Activated CD4-positive, alpha-beta memory T cell treated with anti-CD3 and anti-CD28 coated beads, Interleukin-2, amount 10 ng/mL, durations not matched to agents 7 days and 5 days (primary cell): ENCODE measurements around the gene FGF4. TPM values are rescaled to one million over a fixed set of nuclear protein-coding genes. Genes with fewer than 3 reads are reported as not detected.

ENCODE experiments used
- CTCF ChIA-PET: fragments of 350-600 bp; sonication (Branson Sonifier 250); formaldehyde crosslinking; loops from one replicate; lab custom pipeline; 2021; ENCODE audit warnings: antibody characterized with exemption, inconsistent platforms; lab: Charles Lee
- POLR2A ChIA-PET: fragments of 350-600 bp; sonication (Branson Sonifier 250); formaldehyde crosslinking; loops from one replicate; lab custom pipeline; 2021; ENCODE audit warnings: antibody characterized with exemption; lab: Charles Lee
- DNase-seq: peaks from one replicate; pipeline ENCODE4 v3.0.0-alpha.2; 2020
- H3K27ac Mint-ChIP-seq: one replicate; pipeline ENCODE4 v1.8.0; 2021; ENCODE audit warnings: mild to moderate bottlenecking, mixed read lengths
- H3K27me3 Mint-ChIP-seq: one replicate; pipeline ENCODE4 v1.8.0; 2021; ENCODE audit warnings: mixed read lengths
- H3K36me3 Mint-ChIP-seq: one replicate; pipeline ENCODE4 v1.8.0; 2021; ENCODE audit warnings: low read depth, mixed read lengths
- H3K4me1 Mint-ChIP-seq: one replicate; pipeline ENCODE4 v1.8.0; 2021; ENCODE audit warnings: mixed read lengths
- H3K4me3 Mint-ChIP-seq: one replicate; pipeline ENCODE4 v1.8.0; 2021; ENCODE audit warnings: mild to moderate bottlenecking, mixed read lengths
- H3K9me3 Mint-ChIP-seq: one replicate; pipeline ENCODE4 v1.8.0; 2021; ENCODE audit warnings: mixed read lengths
- total RNA-seq, 2 experiments: library from RNA; stranded (reverse); gene quantifications; one replicate each; pipeline ENCODE4 v1.2.3, GENCODE V29; 2021

FGF4 gene, protein sequence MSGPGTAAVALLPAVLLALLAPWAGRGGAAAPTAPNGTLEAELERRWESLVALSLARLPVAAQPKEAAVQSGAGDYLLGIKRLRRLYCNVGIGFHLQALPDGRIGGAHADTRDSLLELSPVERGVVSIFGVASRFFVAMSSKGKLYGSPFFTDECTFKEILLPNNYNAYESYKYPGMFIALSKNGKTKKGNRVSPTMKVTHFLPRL
- not detected for total RNA-seq

- POLR2A ChIA-PET = no interaction called here
- Mint-ChIP-seq H3K4me3 (no peak within 1 kb of the TSS), H3K9me3 (no peaks in the 10 kb centered on the region), H3K36me3 (no peaks in the 10 kb centered on the region), H3K4me1 (no peaks in the 10 kb centered on the region), H3K27ac (no peak within 1 kb of the TSS), H3K27me3 (peaks cover 44% of the 10 kb centered on the region)
- CTCF ChIA-PET = no interaction called here
- no peak for DNase-seq
Measured at GRCh38 chr11:69775163-69775755, at the start of gene FGF4. FGF4 (minus strand) TSS chr11:69775341; CDS start chr11:69775084, 257 bp downstream.

DNA sequence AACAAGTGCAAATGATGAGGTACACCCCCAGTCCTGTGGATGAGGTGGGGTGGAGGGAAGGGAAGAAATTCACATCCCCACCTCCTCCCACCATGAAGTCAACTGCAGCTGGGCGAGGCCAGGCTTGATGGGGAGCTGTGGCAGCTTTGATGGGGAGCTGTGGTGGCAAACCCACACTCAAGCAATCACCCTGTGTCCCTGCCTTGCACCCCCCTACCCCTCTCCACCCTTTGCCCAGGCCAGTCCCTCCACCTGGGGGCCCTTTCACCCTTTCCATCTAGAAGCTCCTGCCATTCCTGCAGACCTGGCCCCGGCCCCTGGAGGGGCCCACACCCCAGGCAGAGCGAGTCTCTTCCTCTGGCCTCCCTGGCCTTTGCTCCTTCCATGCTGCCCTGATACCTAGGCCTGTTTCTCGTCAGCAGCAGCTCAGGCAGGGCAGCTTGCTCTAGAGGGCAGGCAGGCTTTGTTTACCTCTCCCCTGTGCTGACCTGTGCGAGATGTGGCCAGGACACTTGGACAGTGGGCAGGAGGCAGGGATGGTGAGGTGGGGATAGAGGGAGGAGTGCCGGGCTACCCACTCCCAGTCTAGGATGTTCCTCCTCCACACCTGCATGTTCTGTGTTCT lies 48.6 kb upstream of the FGF4 start:
- ChIA-PET POLR2A (no interaction called here), CTCF (no interaction called here)
- no peaks in the 10 kb centered on the region for H3K36me3 Mint-ChIP-seq
- H3K27ac Mint-ChIP-seq = no peak overlapping the region
- DNase-seq = no peak
- peaks cover 17% of the 10 kb centered on the region for H3K27me3 Mint-ChIP-seq
- H3K4me3 Mint-ChIP-seq = no peak overlapping the region
- no peaks in the 10 kb centered on the region for H3K9me3 Mint-ChIP-seq
- no peaks in the 10 kb centered on the region for H3K4me1 Mint-ChIP-seq

DNA sequence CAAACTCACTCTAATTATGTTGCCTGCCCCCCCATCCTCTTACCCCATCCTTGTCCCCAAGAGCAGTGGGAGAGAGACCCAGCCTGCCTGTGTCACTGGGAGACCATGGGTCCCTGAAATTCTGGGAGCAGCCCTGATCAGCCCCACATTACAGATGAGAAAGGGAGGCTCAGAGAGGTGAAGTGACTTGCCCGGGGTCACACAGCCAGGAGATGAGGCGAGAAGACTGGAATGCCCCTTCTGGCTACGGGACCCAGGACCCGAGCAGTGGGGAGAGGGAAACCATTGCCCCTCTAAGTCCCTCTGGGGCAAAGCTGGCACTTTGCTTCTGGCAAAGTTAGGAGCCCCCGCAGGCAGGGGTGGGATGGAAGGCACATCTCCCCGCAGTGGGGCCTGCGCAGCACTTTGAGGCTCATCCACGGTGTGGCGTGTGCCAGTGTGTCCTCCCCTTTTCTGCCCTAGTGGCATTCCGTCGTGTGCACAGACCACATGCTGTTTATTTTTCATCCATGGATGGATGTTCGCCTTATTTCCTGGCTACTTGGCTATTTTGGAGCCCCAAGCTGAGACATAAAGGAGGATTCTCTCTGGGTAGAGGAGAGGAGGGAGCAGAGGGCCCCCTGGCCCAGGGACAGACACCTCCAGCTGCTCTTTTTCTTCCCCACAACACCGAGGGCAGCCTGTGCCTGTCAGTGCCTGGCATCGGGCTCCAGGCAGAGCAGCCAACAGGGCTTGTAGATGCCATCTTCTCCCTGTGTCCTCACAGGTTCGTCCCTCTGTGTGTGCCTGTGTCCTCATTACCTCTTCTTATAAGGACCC lies 47.7 kb upstream of the FGF4 start:
- H3K4me1 Mint-ChIP-seq = no peaks in the 10 kb centered on the region
- H3K36me3 Mint-ChIP-seq = no peaks in the 10 kb centered on the region
- POLR2A ChIA-PET = no interaction called here
- H3K27me3 Mint-ChIP-seq = peaks cover 21% of the 10 kb centered on the region
- H3K4me3 Mint-ChIP-seq = no peak overlapping the region
- DNase-seq = no peak
- CTCF ChIA-PET = no interaction called here
- H3K9me3 Mint-ChIP-seq = no peaks in the 10 kb centered on the region
- H3K27ac Mint-ChIP-seq = no peak overlapping the region

GRCh38 chr11:69821511-69822040 lies 46.4 kb upstream of the FGF4 start:
- H3K36me3 Mint-ChIP-seq = no peaks in the 10 kb centered on the region
- DNase-seq = no peak
- H3K27me3 Mint-ChIP-seq = peaks cover 25% of the 10 kb centered on the region
- CTCF ChIA-PET = no interaction called here
- POLR2A ChIA-PET = no interaction called here
- H3K9me3 Mint-ChIP-seq = no peaks in the 10 kb centered on the region
- H3K4me1 Mint-ChIP-seq = no peaks in the 10 kb centered on the region
- no peak overlapping the region for H3K4me3 Mint-ChIP-seq
- no peak overlapping the region for H3K27ac Mint-ChIP-seq

DNA sequence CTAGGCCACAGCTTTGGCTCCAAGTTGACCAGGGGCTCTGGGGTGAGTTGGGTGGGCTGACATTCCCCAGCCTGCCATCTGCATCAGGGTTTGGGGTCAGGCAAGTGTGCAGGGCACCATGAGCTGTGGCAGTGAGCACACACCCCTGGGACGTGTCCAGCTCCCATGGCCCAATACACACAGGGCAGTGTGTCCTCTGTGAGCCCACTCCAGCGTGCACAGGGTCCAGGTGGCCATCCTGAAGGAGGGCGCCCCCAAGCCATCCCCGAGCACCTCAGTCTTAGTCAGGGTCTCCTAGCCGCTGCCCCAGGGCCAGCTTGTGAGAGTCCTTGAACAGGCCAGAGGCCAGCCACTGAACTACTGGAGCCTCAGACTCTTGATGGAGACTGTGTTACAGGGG lies 45.3 kb upstream of the FGF4 start:
- Mint-ChIP-seq H3K9me3 (no peaks in the 10 kb centered on the region), H3K27me3 (peaks cover 33% of the 10 kb centered on the region), H3K27ac (no peak overlapping the region), H3K4me1 (no peaks in the 10 kb centered on the region), H3K4me3 (no peak overlapping the region), H3K36me3 (no peaks in the 10 kb centered on the region)
- no peak for DNase-seq
- ChIA-PET CTCF (no interaction called here), POLR2A (no interaction called here)

- Mint-ChIP-seq H3K27ac (no peak overlapping the region), H3K4me3 (no peak overlapping the region), H3K36me3 (no peaks in the 10 kb centered on the region), H3K27me3 (peaks cover 33% of the 10 kb centered on the region), H3K4me1 (no peaks in the 10 kb centered on the region), H3K9me3 (no peaks in the 10 kb centered on the region)
- DNase-seq = no peak
- ChIA-PET POLR2A (no interaction called here), CTCF (no interaction called here)
Measured at GRCh38 chr11:69819541-69820070, 44.5 kb upstream of the FGF4 start.

DNA sequence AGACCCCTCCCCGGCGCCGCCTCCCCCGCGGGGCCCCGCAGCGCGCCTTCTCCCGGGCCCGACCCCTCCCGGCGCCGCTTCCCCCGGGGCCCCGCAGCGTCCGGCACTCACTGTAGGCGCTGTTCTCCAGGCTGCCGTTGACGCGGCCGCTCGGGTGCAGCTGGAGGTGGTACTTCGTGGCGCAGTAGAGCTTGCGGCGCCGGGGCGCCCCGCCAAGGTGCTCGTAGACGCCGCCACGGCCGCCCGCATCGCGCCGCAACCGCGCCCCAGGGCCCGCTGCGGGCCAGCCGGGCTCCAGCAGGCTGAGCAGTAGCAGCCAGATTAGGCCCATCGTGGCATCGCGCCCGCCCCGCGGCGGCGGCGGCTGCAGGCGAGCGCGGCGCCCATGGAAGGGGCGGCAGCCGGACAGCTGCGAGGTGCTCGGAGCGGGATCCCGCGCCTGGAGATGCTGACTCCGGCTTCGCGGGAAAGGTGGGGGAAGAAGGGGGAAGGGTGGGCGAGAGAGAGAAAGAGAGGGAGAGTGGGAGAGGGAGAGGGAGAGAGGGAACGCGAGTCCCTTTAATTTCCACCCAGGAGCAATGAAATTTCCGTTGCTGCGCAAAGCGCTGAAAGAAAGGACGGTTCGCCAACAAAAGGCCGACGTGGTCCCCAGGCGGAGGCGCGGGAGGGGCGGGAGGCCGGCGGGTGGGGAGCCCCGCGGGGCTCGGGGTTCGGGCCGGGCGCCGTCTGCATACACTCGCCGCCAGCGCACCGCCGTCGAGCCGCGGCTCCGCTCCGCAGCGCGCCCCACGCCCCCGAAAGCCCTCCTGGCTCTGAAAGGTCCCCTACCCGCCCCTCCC lies 43.7 kb upstream of the FGF4 start, which contains the start of gene FGF3:
TSS of gene FGF3 (minus strand) at position 814 of the 839 bp plus-strand sequence. CDS start at position 331, 483 bp downstream.
- H3K36me3 Mint-ChIP-seq = no peaks in the 10 kb centered on the region
- no peak within 1 kb of the TSS for H3K27ac Mint-ChIP-seq
- H3K4me3 Mint-ChIP-seq = no peak within 1 kb of the TSS
- H3K4me1 Mint-ChIP-seq = no peaks in the 10 kb centered on the region
- DNase-seq = no peak
- no peaks in the 10 kb centered on the region for H3K9me3 Mint-ChIP-seq
- POLR2A ChIA-PET = no interaction called here
- H3K27me3 Mint-ChIP-seq = peaks cover 38% of the 10 kb centered on the region
- CTCF ChIA-PET = no interaction called here

GRCh38 chr11:69818231-69818602 lies 43.1 kb upstream of the FGF4 start:
- no peak overlapping the region for H3K27ac Mint-ChIP-seq
- no peak for DNase-seq
- ChIA-PET POLR2A (no interaction called here), CTCF (no interaction called here)
- H3K9me3 Mint-ChIP-seq = no peaks in the 10 kb centered on the region
- no peak overlapping the region for H3K4me3 Mint-ChIP-seq
- H3K36me3 Mint-ChIP-seq = no peaks in the 10 kb centered on the region
- peaks cover 39% of the 10 kb centered on the region for H3K27me3 Mint-ChIP-seq
- H3K4me1 Mint-ChIP-seq = no peaks in the 10 kb centered on the region

GRCh38 chr11:69817265-69818230 lies 42.4 kb upstream of the FGF4 start:
- POLR2A ChIA-PET = no interaction called here
- CTCF ChIA-PET = no interaction called here
- Mint-ChIP-seq H3K9me3 (no peaks in the 10 kb centered on the region), H3K4me1 (no peaks in the 10 kb centered on the region), H3K4me3 (no peak overlapping the region), H3K36me3 (no peaks in the 10 kb centered on the region), H3K27me3 (peaks cover 39% of the 10 kb centered on the region), H3K27ac (no peak overlapping the region)
- no peak for DNase-seq

- CTCF ChIA-PET = no interaction called here
- DNase-seq = no peak
- H3K36me3 Mint-ChIP-seq = no peaks in the 10 kb centered on the region
- H3K9me3 Mint-ChIP-seq = no peaks in the 10 kb centered on the region
- H3K4me3 Mint-ChIP-seq = no peak overlapping the region
- peaks cover 37% of the 10 kb centered on the region for H3K27me3 Mint-ChIP-seq
- no peaks in the 10 kb centered on the region for H3K4me1 Mint-ChIP-seq
- no peak overlapping the region for H3K27ac Mint-ChIP-seq
- POLR2A ChIA-PET = no interaction called here
Measured at GRCh38 chr11:69816671-69817070, 41.5 kb upstream of the FGF4 start.

DNA sequence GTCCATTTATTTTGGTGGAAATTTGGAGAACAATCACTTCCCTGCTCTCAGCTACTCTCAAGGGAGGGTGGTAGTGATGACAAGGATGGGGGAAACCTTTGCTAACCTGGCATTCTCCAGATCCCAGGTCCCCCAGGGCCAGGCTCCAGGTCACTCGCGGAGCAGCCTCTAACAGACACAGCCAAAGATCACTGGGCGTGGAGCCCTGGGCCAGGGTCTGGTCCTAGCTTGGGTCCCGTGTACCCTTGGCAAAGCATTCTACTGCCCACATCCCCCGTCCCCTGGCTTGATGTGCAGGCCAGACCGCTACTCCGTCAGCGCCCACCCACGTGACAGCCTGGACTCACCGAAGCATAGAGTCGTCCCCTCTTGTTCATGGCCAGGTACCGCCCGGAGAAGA lies 40.8 kb upstream of the FGF4 start:
- ChIA-PET CTCF (no interaction called here), POLR2A (no interaction called here)
- no peak for DNase-seq
- Mint-ChIP-seq H3K4me3 (no peak overlapping the region), H3K27me3 (peaks cover 37% of the 10 kb centered on the region), H3K4me1 (no peaks in the 10 kb centered on the region), H3K27ac (no peak overlapping the region), H3K9me3 (no peaks in the 10 kb centered on the region), H3K36me3 (no peaks in the 10 kb centered on the region)
